Measurements from ENCODE around the gene STX3.

DNA sequence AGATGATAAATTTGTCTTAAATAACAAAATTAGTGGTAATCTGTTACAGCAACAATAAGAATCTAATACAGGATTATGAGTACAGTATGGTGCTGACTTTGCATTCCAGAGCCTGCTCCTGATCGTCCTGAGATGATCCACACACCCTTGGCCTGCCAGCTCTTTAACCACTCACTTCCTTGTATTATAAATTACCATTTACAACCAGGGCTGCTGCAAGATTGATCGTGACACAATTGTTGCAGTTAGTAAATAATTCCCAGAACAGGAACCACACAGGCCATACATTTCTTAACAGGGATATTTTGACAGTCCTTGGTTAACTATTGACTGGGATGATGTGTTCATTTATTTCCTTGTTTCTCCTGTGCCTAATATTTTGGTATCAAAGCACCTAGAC is 94.0 kb downstream of the STX3 start:
- TF ChIP-seq, protein P1, sequence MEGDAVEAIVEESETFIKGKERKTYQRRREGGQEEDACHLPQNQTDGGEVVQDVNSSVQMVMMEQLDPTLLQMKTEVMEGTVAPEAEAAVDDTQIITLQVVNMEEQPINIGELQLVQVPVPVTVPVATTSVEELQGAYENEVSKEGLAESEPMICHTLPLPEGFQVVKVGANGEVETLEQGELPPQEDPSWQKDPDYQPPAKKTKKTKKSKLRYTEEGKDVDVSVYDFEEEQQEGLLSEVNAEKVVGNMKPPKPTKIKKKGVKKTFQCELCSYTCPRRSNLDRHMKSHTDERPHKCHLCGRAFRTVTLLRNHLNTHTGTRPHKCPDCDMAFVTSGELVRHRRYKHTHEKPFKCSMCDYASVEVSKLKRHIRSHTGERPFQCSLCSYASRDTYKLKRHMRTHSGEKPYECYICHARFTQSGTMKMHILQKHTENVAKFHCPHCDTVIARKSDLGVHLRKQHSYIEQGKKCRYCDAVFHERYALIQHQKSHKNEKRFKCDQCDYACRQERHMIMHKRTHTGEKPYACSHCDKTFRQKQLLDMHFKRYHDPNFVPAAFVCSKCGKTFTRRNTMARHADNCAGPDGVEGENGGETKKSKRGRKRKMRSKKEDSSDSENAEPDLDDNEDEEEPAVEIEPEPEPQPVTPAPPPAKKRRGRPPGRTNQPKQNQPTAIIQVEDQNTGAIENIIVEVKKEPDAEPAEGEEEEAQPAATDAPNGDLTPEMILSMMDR (IDR thresholded peaks at IDR 0.05), result no peak
- TF ChIP-seq POLR2A (IDR thresholded peaks at IDR 0.05) (no peak), POLR2AphosphoS5 (IDR thresholded peaks at IDR 0.05) (no peak), EP300 (IDR thresholded peaks at IDR 0.05) (no peak)

Data from gastroesophageal sphincter (tissue), 3 donors.